ENCODE results near the gene C1QTNF7.

C1QTNF7 gene

DNA sequence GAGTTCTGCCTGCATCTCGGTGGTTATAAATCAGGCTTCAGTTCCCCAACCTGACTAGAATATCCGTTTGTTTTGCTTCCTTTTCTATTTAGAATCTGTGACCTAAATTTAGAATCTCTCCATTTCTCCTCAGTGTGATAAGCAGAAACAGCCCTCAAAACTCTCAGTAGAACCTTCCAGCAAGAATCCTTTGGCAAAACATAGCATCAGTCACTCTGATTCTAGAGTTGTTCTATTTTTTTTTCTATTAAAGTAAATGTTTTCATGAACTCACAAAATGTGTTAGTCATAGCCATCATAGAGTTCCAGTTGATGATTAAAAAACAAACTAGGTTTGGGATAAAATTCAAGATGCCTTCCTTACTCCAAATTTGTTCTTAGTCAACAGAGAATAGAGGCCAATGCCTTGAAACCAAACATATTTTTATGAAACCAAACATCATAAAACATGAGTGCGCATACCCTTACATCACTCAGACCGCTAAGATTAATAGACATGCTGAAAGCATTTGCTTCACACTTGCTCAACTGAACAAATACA is 13.2 kb upstream of the C1QTNF7 start:
- no peak for DNase-seq

DNA sequence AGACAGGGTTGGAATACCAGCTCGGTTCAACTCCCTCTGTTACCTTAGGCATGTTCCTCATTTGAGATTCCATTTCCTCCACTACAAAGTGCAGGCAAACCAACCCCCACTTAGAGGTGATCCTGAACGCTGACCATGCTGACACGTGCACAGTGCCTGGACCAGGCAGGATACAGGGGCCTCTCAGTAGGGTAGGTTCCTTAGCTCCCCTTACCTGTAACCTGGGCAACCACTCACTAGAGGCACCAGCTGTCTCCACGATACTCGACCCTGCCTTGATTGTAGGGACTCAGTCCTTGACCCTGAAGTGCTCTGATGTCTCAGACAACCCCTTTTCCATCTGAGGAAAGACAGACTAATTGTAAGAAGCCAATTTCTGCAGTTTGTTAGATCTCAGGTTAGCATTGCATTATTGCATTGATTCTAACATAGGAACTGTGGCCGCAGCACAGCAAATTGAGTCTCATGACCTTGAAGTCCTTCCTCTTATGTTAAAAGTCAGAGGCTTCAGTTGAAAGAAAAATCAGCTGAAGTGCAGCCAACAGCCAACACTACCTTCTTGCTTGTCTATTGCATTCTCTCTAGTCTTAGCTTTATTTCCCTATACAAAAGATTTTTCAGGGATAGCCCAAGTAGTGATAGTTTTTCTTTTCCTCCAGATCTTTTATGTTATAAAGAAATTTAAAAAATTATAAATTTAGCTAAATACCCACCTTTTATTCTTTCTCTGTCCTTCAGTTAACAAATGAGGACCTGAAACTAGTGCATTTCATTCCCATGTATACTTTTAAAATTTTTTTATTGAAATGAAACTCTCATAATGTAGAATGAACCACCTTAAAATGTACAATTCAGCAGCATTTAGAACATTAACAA is 11.2 kb upstream of the C1QTNF7 start:
- no peak for DNase-seq

DNA sequence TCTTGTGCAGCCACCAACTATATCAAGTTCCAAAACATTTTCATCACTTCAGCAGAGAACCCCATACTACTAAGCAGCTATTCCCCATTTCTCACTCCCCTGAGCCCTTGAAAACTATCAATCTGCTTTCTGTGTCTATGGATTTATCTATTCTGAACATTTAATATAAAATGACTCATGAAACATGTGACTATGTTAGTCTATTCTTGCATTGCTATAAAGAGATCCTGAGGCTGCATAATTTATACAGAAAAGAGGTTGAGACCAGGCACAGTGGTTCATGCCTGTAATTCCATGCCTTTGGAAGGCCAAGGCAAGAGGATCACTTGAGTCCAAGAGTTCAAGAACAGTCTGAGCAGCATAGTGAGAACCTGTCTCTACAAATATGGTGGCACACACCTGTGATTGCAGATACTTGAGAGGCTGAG is 10.6 kb upstream of the C1QTNF7 start:
- no peak for DNase-seq

- no peak for DNase-seq
Measured at GRCh38 chr4:15418956-15419355, 8.9 kb upstream of the C1QTNF7 start.

- peak in 1 of 2 experiments; percentile 28 for DNase-seq
Measured at GRCh38 chr4:15420642-15421041, 7.2 kb upstream of the C1QTNF7 start.

GRCh38 chr4:15423285-15423711 is 4.5 kb upstream of the C1QTNF7 start:
- no peak for DNase-seq

GRCh38 chr4:15425520-15425919 is 2.3 kb upstream of the C1QTNF7 start:
- DNase-seq, result no peak

DNA sequence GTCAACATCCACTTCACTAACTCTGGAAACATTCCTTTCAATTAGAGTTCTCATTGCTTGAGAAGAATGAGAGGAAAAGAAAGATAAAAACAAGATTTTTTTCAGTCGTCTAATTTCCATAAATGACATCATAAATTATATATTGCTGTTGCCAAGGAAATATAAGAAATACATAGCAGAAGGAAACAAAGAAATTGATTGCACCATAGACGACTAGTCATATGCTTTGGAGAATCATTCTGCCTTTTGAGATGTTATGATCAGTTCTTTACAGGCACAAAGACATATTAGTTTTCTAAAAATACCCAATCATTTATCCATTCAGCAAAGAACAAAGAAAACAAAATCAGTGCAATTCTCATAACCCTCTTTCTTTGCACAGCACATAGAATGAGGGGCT is 672 bp upstream of the C1QTNF7 start:
- no peak for DNase-seq

DNA sequence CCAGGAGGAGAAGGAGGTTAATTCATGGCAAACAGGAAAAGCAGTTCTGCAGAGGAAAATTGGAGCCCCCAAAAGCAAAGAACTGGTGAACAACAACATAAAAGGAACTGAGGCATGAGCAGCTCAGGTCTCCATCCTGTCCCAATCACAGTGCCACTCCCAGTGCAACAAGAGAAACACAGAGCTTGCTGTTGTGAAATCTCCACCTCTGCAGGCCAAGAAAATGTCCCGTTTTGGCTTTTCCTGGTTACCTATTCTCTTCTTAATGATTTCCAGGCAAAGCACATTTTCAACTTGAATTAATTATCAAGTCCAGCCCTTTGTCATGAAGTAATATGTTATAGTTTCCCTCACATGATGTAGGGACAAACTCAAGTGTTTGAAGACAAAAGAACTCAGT is 778 bp downstream of the C1QTNF7 start:
- no peak for DNase-seq

DNA sequence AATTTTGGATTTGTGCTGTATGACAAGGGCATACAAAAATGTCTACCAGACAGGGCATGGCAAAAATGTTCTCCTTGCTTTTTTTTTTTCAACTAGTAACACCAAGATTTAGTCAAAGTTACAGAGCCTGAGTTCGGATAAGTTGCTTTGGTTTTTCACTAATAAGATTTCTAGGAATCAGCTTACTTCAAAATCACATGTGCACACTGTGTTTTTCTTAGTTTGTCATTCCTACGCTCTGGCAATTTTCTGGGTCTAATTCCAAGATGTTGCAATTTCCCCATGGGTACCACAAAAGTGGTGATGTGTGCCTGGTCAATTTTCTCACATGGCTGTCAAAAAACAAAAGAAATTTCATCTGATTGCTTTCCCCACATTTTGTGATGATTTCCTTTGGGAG is 6.3 kb downstream of the C1QTNF7 start:
- no peak for DNase-seq

DNA sequence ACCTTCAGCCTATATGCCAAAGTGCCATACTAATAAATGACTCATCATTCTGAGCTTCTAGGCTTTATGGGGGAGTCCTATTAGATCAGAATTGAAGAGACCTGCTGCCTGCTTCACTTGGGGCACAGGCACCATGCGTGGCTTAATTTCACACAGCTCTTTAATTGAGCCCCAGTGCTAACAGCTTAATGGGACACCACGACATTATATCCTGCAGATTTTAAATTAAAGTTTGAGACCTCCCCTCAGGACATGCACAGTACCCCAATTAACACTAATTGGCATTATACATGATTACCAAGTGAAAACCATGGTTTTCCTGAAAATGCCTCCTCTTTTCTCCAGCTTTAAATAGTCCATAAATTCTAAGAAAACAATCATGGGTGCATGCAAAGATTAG is 6.8 kb downstream of the C1QTNF7 start:
- no peak for DNase-seq

DNA sequence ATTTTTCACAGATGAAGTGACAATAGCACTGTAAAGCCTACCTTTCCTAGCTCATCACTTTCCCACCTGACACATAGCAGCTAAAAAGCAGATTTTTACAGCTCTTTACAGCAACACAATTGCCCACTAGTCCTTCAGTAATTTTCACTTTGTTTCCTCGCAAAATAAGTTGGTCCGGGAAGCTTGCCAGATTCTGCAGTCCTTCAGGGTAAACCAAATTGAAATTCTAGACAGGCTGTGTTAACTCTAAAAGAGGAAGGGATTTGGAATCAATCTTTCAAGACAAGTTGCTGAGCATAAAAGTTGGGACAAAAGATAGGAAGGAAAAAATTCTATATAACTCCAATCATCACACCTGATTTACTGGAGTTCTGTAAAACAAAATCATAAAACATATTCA is 8.7 kb downstream of the C1QTNF7 start:
- peak; percentile 20 to 55 for DNase-seq

GRCh38 chr4:15438939-15439524 is 11.2 kb downstream of the C1QTNF7 start:
- no peak for DNase-seq

DNA sequence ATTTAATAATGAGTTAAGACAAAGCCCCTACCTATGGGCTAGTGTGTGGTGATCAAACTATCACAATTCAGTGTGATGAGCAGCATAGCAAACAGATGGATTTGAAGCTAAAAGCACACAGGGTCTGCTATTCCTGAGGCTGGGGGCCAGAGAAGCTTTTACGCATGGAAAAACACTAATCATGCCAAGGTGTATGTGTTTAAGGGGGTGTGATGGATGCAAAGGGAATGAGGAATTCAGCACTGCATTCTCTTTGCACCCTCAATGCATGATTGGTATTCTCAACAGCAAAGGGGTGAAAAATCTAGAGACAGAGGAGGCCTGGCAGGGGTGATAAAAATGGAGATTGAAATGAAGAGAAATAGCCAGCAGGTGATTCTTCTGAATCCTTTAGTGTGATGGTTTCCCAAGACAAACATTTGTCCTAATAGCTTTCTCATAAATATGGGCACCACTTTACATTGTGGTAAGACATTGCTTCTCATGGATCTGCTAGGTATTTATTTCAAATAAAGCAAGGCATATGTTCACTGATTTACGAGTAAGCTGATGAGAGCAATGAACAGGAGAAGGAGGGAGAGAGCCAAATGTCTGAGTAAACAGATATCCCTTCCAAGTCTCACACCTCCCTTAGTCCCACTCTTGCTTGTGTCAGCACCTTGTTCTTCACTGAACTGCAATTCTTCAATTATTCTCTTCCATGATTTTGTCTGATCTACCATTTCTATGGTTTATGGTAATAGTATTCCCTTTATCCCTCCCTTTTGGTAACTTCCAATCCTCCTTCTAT is 15.7 kb downstream of the C1QTNF7 start:
- DNase-seq, result peak in 1 of 2 experiments; percentile 22

GRCh38 chr4:15444276-15444675 is 16.4 kb downstream of the C1QTNF7 start:
- DNase-seq, result no peak

GRCh38 chr4:15444879-15445547 is 17.2 kb downstream of the C1QTNF7 start:
- no peak for DNase-seq

DNA sequence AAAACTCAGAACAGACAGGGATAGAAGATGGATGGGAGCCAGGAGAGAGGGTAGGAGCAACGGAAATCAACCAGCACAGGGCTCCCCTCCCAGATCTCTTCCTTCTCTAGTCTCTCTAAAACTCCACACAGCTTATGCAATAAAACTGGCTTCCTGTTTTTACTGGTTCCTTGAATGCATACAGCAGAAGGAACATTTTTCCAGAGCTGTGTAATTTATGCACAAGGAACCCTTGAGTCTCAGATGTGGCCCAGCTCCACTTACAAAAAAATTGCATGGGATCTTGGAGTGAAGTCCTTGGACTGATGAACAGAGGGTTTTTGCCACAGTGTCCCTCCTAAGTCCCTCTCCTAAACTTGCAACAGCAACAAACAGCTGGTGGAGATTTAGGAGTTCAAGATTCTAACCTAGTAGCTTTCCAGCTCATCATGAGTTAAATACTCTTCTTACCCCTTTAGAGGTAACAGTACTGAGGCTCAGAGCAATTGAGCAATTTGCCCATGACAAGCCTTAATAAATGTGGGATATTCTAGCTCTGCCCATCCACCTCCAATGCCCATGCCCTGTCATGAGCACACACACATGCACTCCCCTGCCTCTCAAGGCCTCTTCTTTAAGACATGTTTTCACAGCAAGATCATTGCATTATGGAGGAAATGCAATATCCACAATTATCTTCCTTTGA is 23.5 kb downstream of the C1QTNF7 start:
- no peak for DNase-seq

DNA sequence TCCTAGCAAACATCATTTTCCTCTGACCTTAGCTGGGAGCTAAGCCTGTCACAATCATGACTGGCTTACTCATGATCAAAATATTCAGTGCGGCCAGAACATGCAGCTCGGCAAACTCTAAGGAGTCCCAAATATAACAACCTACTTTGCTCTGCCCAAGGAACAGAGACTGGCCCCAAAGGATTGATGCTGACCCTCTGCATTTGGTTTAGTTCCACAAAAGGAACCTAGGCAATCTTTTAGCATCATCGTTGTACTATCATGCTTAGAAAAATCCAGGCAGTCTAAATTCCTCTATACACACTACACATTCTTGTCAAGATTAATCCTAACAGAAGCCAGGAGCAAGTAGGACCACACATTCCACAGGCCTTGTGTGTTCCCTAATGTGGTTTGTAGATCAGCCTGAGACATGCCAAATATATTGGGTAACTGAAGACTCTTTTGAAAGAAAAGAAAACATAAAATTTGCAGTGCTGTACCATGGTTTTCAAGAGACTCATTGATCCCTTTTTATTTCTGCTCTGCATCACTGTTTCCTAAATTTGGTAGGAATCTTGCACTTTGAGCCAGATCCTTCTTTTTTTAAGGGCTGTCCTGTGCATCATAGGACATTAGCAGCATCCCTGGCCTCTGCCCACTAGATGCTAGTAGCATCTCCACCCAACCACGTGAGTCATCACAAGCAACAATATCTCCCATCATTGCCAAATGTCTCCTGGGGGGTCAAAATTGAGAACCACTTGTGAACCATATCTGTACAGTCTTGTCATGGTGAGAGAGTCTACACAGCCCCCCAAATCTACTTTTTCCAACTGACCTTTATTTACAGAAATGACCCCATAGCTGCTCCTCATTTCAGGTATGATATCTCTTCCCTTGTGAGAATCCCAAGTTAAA is 24.3 kb downstream of the C1QTNF7 start:
- DNase-seq, result no peak

DNA sequence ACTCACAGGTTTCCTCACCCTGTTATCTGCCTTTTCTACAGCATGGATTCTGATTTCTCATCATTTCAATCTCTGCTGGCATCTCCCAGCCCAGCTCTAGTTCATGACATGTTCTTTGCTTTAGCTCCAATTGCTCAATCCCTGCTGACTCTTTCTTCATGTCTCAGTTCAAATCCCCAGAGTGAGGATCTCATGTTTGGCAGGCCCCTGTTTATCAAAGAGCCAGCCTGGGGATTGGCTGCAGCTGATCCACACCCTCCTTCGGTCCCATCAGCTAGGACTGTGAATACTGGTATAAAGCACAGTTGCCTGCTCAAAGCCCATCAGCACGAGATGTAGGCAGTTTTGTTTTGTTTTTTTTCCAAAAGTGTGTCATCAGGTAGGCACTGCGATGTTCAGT is 27.5 kb downstream of the C1QTNF7 start:
- DNase-seq, result no peak

GRCh38 chr4:15457406-15458201 is 29.8 kb downstream of the C1QTNF7 start:
- peak in 1 of 2 experiments; percentile 54 for DNase-seq

All from NCI-H446 (cell line).